Calu3 (cell line): ENCODE data around the gene RNF44. TPM values are rescaled to one million over a fixed set of nuclear protein-coding genes. Genes with fewer than 3 reads are reported as not detected.
A peak's percentile ranks its signal among the peaks of the same experiment; 100 is the strongest.

Source experiments
- BruUV-seq: library from RNA; stranded (reverse); fragments of 400-500 nt; replicated peaks from 2 replicates; lab custom pipeline; 2021; lab: Mats Ljungman, UMichigan
- CTCF ChIA-PET: fragments of 300-600 bp; sonication (Branson Sonifier 250); formaldehyde crosslinking; loops from one replicate; lab custom pipeline; 2022; ENCODE audit warnings: antibody characterized with exemption; lab: Charles Lee
- DNase-seq: peaks from one replicate; pipeline ENCODE4 v3.0.0; 2022
- H3K27ac Mint-ChIP-seq: one replicate; pipeline ENCODE4 v1.8.0; 2022; ENCODE audit warnings: mixed read lengths; ENCODE audit not compliant: unreplicated experiment
- H3K27me3 Mint-ChIP-seq: one replicate; pipeline ENCODE4 v1.8.0; 2022; ENCODE audit warnings: mixed read lengths; ENCODE audit not compliant: unreplicated experiment
- H3K36me3 Mint-ChIP-seq: one replicate; pipeline ENCODE4 v1.8.0; 2022; ENCODE audit warnings: mild to moderate bottlenecking, moderate library complexity, mixed read lengths; ENCODE audit not compliant: insufficient read depth, unreplicated experiment
- H3K4me1 Mint-ChIP-seq: one replicate; pipeline ENCODE4 v1.8.0; 2022; ENCODE audit warnings: mild to moderate bottlenecking, low read depth, mixed read lengths; ENCODE audit not compliant: unreplicated experiment
- H3K4me3 Mint-ChIP-seq: one replicate; pipeline ENCODE4 v1.8.0; 2022; ENCODE audit warnings: mild to moderate bottlenecking, low read depth, moderate library complexity, mixed read lengths; ENCODE audit not compliant: unreplicated experiment
- H3K9me3 Mint-ChIP-seq: one replicate; pipeline ENCODE4 v1.8.0; 2022; ENCODE audit warnings: low read depth, mixed read lengths; ENCODE audit not compliant: unreplicated experiment
- intact Hi-C: fragments of 100-400 bp; cut with micrococcal nuclease; formaldehyde crosslinking; loops from one replicate; pipeline ENCODE4 v1.10.0; 2022; ENCODE audit not compliant: unreplicated experiment
- total RNA-seq: library from RNA; stranded (reverse); gene quantifications from 2 replicates; pipeline ENCODE4 v1.2.3, GENCODE V29; 2022
- TF ChIP-seq, protein P1 (sequence below): fragments of 200-600 bp; IDR thresholded peaks from one replicate; pipeline ENCODE4 v1.8.0; 2022; ENCODE audit warnings: antibody characterized with exemption; ENCODE audit not compliant: unreplicated experiment

The RNF44 gene
- total RNA-seq, 1 experiment from 2014 or later, result 82.3 TPM

DNA sequence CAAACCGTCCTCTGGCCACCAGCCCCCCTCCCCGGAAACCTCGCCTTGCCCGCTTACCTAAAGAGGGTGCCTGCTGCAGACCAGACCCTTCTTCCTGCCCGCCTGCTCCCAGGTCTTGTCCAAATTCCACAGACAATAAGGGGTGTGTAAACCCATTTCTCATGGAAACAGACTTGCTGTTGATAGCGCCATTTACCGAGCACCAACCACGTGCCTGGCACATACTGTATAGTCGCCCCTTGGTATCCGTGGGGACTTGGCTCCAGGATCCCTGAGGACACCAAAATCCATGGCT, 37.0 kb upstream of the RNF44 start:
- CTCF ChIA-PET, result interaction anchor here (2.1 kb wide), 1 partner anchor 21 kb away, joined by 5 read pairs; no protein-coding TSS in a partner anchor
- Mint-ChIP-seq H3K27me3 (no peaks in the 10 kb centered on the region), H3K36me3 (no peaks in the 10 kb centered on the region), H3K4me3 (no peak overlapping the region), H3K27ac (no peak overlapping the region), H3K9me3 (no peaks in the 10 kb centered on the region), H3K4me1 (no peaks in the 10 kb centered on the region)
- TF ChIP-seq, protein P1, sequence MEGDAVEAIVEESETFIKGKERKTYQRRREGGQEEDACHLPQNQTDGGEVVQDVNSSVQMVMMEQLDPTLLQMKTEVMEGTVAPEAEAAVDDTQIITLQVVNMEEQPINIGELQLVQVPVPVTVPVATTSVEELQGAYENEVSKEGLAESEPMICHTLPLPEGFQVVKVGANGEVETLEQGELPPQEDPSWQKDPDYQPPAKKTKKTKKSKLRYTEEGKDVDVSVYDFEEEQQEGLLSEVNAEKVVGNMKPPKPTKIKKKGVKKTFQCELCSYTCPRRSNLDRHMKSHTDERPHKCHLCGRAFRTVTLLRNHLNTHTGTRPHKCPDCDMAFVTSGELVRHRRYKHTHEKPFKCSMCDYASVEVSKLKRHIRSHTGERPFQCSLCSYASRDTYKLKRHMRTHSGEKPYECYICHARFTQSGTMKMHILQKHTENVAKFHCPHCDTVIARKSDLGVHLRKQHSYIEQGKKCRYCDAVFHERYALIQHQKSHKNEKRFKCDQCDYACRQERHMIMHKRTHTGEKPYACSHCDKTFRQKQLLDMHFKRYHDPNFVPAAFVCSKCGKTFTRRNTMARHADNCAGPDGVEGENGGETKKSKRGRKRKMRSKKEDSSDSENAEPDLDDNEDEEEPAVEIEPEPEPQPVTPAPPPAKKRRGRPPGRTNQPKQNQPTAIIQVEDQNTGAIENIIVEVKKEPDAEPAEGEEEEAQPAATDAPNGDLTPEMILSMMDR, result no peak
- intact Hi-C loops, result loop anchor here (2.0 kb wide), 1 partner anchor 73 kb away; the partner anchor contains the start of gene TSPAN17
- no peak for DNase-seq
- no TSS peak for BruUV-seq

DNA sequence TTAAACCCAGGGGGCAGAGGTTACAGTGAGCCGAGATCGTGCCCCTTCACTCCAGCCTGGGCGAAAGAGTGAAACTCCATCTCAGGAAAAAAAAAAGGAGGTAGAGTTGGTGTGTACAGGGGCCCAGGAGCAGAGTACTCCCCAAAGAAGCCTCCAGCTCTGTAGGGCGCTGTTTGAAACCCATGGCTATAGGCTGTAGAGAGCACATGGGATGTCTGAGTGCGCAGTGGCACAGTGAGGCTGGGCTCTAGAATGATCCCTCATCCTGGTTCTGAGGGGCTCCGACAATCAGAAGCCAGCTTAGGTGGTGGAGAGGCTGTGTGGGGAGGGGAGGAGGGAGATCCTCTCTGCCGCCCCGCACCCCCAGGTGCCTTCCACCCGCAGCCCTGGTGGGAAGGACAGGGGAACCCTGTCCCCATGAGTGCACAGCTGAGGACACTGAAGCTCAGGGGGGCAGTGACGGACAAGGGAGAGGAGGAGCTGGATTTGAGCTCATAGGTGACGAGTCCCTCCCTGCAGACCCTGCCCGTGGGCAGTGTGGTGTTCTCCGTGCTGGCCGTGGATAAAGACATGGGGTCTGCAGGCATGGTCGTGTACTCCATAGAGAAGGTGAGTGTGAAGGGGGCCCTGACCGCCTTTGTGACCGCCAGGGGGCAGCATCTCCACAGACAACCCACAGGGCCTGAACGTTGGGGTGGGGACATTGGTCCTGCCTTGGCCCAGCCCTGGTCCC, 36.5 kb upstream of the RNF44 start:
- CTCF ChIA-PET, result interaction anchor here (0.6 to 2.1 kb wide), 3 partner anchors 20 to 165 kb away, joined by 3 to 6 read pairs (median 5); partner anchors contain the start of gene TSPAN17
- Mint-ChIP-seq H3K9me3 (no peaks in the 10 kb centered on the region), H3K27me3 (no peaks in the 10 kb centered on the region), H3K27ac (no peak overlapping the region), H3K36me3 (no peaks in the 10 kb centered on the region), H3K4me3 (no peak overlapping the region), H3K4me1 (no peaks in the 10 kb centered on the region)
- intact Hi-C loops, result loop anchor here (2.0 kb wide), 1 partner anchor 73 kb away; the partner anchor contains the start of gene TSPAN17
- TF ChIP-seq, protein P1, result peak; percentile 90
- BruUV-seq, result no TSS peak
- peak; percentile 86 for DNase-seq

DNA sequence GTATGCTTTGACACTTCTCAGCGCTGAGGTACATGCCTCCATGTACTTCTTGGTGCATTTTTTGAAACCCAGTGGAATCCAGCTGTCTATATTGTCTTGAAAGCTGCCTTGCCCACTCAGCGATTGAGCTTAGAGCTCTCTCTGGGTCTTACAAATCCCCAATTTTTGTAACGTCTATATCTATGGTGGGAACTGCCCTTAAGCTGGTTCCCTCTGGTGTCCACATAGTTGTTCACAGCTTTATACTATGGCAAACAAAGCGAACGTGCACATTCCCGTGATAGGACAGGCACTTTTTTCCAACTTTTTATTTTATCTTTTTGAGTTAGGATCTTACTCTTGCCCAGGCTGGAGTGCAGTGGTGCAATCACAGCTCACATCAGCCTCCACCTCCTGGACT, 32.8 kb upstream of the RNF44 start:
- Mint-ChIP-seq H3K27ac (no peak overlapping the region), H3K36me3 (no peaks in the 10 kb centered on the region), H3K4me1 (no peaks in the 10 kb centered on the region), H3K9me3 (no peaks in the 10 kb centered on the region), H3K4me3 (no peak overlapping the region), H3K27me3 (no peaks in the 10 kb centered on the region)
- no peak for DNase-seq
- BruUV-seq, result no TSS peak
- TF ChIP-seq, protein P1, result no peak
- CTCF ChIA-PET, result interaction anchor here (0.7 to 1.4 kb wide), 2 partner anchors 13 to 32 kb away, joined by 3 to 8 read pairs; partner anchors contain the start of gene RNF44
- intact Hi-C loops, result no loop called here

DNA sequence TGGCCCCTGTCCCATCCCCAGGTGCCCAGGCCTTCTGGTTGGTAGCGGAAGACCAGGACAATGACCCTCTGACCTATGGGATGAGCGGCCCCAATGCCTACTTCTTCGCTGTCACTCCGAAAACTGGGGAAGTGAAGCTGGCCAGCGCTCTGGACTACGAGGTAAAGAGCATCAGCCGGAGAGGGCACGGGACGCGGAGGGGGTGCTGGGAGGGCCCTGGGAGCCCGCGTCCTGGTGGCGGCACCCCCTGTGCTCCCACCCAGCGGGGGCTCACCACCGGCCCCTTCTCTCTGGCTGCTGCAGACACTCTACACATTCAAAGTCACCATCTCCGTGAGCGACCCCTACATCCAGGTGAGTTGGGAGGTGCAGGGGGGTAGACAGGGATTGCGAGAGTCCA, 31.5 kb upstream of the RNF44 start:
- TF ChIP-seq, protein P1, result no peak
- Mint-ChIP-seq H3K27me3 (no peaks in the 10 kb centered on the region), H3K9me3 (no peaks in the 10 kb centered on the region)

More for the DNA sequence above, 31.5 kb upstream of the RNF44 start:
- Mint-ChIP-seq H3K36me3 (no peaks in the 10 kb centered on the region), H3K4me1 (no peaks in the 10 kb centered on the region), H3K4me3 (no peak overlapping the region), H3K27ac (no peak overlapping the region)
- intact Hi-C loops, result no loop called here
- BruUV-seq, result no TSS peak
- DNase-seq, result no peak
- CTCF ChIA-PET, result no interaction called here
